CD4-positive, alpha-beta T cell treated with Interleukin-15 for 1 hour (primary cell): ENCODE measurements around the gene SACS.
A peak's percentile ranks its signal among the peaks of the same experiment; 100 is the strongest.
"Not testable (repeated sequence)": the region's sequence is repeated elsewhere in the genome, so short reads cannot be mapped to it uniquely, and the experiment has no call there.

Source experiments
- DNase-seq: peaks from one replicate; pipeline ENCODE4 v3.0.0-alpha.2; 2020

The SACS gene

DNA sequence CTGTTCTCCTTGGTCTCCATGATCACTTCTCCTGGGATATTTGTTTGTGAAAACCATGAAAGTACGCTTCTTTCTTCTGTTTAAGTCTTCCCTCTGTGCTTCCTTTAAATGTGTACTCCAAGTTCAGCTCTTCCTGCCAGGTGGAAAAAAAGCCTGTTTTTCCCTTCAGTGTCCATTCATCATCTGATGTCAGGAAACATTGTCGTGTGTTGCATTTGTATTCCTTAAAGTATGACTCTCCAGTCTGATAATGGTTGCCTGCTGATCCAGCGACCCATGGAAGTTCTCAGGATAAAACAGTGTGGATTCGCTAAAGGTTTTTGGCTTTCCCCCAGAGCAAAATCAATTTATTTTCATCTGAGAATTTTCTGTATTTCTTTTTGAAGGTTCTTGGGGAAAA is 22.3 kb downstream of the SACS start:
- DNase-seq, result no peak

- DNase-seq, result no peak
These were observed 25.5 kb downstream of the SACS start for GRCh38 chr13:23408026-23408425.

GRCh38 chr13:23401156-23401555 is 32.3 kb downstream of the SACS start:
- not testable (repeated sequence) for DNase-seq

DNA sequence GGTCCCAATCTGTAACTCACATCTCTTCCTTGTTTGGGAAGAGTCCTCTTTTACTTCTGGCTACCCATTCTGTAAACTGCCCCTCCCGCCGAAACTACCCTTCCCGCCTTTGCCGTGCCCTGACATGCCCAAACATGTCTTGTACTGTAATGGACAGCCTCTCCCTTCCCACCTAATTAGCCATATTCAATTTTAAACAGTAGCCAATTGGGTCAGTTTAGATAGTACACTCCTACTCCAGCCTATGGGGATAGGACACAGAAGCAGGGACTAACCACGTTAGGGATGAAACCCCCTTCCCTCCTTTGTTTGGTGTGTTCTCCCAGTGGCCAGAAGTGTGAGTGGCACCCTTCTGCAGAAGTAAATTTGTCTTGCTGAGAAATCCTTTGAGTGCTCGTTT is 34.2 kb downstream of the SACS start:
- no peak for DNase-seq

DNA sequence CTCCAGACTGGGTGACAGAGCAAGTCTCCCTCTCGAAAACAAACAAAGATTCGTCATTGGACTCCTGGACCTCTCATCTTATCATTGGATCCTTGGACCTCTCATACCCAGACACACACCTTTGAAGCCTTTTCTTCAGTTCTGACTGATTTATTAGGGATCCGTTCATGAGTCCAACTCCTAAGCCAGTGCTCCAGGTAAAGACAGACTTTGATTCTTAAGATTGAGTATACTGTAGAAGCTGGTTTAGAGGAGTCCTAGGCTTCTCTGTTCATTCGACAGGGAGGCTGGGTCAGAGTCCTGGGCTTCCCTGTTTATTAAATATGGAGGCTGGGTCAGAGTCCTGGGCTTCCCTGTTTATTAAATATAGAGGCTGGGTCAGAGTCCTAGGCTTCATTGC is 38.7 kb downstream of the SACS start:
- DNase-seq, result no peak

- DNase-seq, result no peak
These were observed 40.4 kb downstream of the SACS start for GRCh38 chr13:23392925-23393645.

DNA sequence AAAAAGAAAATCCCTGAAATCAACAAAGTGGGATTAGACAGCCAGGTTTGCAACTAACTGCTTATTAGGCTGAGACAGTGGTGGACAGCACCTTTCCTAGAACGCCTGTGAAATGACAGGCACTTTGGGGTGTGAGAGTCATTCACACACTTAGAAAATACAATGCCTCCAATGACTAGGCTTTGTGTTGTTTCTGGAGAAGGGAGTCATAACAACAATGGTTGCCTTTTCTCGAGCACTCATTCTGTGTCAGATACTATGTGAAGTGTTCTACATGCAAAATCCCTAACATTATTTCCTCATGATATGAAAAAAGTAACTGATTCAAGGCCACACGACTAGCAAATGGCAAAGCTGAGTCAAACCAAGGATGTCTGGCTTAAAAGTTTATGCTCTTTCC is 41.2 kb downstream of the SACS start:
- no peak for DNase-seq

- no peak for DNase-seq
These were observed 41.8 kb downstream of the SACS start for GRCh38 chr13:23391752-23392151.

DNA sequence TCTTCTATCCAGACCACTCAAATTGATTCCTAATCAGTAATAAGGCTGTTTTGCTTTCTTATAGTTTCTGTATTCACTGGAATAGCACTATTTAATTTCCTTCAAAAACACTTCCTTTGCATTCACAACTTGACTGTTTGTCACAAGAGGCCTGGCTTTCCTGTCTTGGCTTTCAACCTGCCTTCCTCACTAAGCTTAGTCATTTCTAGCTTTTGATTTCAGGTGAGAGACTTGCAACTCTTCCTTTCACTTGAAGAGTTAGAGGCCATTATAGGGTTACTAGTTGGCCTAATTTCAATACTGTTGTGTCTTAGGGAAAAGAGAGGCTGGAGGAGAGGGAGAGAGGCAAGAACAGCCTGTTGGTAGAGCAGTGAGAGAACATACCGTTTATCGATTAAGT is 47.0 kb downstream of the SACS start:
- DNase-seq, result no peak

- DNase-seq, result no peak
These were observed 47.6 kb downstream of the SACS start for GRCh38 chr13:23385931-23386330.

- peak; percentile 34 for DNase-seq
These were observed 49.4 kb downstream of the SACS start for GRCh38 chr13:23384111-23384510.

DNA sequence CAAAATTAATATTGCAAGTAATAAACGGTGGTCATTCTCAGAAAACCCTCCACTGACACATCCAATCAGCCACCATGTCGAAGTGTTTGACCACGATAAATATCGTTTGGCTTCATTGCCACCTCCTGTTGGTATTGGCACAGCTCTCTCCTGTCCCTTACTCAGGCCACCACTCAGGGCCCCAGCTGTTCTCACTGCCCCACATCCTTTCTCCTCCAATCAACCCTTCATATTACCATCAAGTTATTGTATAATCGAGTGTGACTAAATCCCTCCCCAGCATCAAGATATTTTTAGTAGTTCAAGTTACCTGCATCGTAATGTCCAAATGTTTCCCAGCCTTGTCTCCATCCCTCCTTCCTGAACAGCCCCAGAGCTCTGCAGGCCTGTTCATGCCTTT is 50.4 kb downstream of the SACS start:
- DNase-seq, result no peak

GRCh38 chr13:23381866-23382265 is 51.6 kb downstream of the SACS start:
- DNase-seq, result no peak

- no peak for DNase-seq
These were observed 53.0 kb downstream of the SACS start for GRCh38 chr13:23380534-23380933.

- DNase-seq, result peak; percentile 57
These were observed 55.4 kb downstream of the SACS start for GRCh38 chr13:23377983-23378632.

- DNase-seq, result no peak
These were observed 55.9 kb downstream of the SACS start for GRCh38 chr13:23377579-23377978.

DNA sequence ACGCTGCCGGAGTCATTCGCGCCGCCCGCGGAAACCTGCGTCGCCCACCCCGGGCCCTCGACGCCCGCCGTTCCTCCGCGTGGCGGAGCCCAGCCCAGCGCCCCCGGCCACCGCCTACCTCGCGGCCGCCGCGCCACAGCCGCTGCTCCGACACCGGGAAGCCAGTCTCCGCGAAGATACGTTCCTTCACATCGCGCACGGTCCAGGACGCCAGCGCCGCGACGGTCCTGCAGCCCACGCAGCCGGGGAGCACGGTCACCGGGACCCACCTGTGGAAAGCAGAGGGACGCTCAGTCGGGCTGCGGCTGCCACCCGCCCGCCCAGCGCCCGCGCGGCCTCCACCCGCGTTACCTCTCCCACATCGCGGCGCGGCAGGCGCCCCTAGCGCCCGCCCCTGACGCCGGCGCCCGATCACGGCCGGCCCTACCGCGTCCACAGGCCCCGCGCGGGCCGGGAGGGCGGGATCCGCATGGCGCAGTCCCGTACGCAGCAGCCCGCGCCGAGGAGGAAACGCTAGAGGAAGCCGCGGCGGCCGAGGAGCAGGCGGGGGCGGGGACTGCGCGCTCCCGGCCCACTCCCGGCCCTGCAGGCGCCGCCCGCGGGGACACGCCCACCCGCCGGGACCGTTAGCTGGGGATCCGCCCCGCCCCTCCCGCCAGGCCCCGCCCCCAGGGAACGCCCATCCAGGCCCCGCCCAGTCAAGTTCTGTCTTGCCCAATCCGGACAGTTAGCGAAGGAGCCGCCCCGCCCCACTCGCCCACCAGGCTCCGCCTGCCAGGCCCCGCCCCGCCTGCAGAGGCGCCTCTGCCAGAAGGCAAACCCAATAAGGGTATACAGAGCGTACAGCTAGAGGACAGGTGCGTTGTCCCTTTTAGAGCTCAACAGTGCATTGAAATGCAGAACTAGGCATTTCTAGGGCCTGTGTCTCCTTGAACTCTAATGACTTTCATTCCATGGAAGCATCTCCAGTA is 58.2 kb downstream of the SACS start:
- peak; percentile 96 for DNase-seq

DNA sequence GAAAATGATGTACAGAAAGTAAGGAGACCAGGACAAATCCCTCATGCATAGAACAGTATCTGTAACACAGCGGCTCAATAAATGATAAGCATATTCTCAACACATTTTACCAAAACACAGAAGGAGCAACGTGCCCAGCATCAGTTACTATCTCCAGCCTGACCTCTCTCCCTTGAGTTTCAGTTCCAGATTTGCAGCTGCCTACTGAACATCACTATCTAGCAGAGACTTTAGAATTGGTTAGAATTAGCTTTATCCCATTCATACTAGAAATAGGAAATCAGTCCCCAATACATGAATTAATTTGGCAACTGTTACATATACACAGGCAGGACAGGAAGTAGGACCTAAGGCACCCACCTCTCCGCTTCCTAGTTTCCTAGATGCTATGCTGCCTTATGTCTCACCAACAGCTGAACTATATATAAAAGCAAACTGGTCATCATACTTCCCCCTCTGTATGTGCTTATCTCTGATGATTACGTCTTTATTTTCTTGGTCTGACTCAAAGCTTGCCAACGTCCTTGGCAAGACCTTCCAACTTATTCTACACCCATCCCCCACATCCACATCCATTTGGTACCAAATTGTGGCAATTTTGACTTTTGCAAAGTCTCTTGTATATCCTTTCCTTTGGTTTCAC is 61.1 kb downstream of the SACS start:
- no peak for DNase-seq

- DNase-seq, result no peak
These were observed 65.6 kb downstream of the SACS start for GRCh38 chr13:23367907-23368306.

DNA sequence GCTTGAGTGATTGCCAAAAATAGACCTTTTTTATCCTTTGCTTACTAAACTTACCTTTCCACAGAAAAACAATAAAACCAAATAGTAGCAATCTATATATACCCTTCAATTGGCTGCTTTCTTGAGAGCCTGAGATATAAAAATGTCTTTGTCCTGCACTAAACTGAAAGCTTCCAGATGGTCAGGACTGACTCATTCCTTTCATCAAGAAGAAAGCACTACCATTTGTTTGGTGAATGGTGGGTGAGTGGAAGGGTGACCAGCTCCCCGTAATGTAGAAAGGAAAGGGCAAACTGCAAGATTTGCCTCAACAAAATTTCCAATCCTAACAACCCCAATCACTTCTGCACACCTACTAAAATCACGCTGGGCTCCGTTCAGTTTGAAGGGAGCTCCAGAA is 67.8 kb downstream of the SACS start:
- no peak for DNase-seq

GRCh38 chr13:23359882-23360281 is 73.6 kb downstream of the SACS start:
- DNase-seq, result no peak

- DNase-seq, result no peak
These were observed 76.2 kb downstream of the SACS start for GRCh38 chr13:23357349-23357748.

DNA sequence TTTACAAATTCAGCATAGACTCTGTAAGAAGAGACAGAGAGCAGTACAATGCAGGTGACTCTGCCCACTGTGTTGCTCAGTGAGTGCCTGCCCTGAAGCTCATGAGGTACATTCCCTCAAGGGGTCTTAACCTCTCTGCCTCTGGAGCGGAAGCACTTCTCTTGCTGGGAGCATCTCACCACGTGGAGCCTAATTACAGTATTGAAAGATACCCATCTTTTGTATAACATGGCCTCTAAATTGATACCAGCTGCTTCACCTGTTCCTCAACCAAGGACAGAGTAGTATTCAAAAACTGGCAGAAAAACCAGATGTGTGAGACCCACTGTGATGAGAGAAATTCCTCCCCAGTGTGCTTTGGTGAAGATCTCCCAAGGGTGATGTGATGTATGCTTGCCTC is 77.1 kb downstream of the SACS start:
- DNase-seq, result no peak
